ENCODE results near the gene DDC. TPM values are rescaled to one million over a fixed set of nuclear protein-coding genes. Genes with fewer than 3 reads are reported as not detected.

The DDC gene
- total RNA-seq, 1 experiment from 2014 or later = not detected

- TF ChIP-seq SP1 (IDR thresholded peaks at IDR 0.05; ENCODE audit: low read depth) (no peak), SIN3A (IDR thresholded peaks at IDR 0.05; ENCODE audit: low read depth) (no peak), EZH2phosphoT487 (IDR thresholded peaks at IDR 0.05; ENCODE audit: borderline replicate concordance) (no peak), TCF7L2 (IDR thresholded peaks at IDR 0.05; ENCODE audit: borderline replicate concordance, extremely low read depth, insufficient read depth, insufficient read length) (no peak), SRF (IDR thresholded peaks at IDR 0.05; ENCODE audit: low read depth) (no peak), CBX3 (IDR thresholded peaks at IDR 0.05; ENCODE audit: low read depth) (no peak), MAX (IDR thresholded peaks at IDR 0.05) (no peak), ZFX (IDR thresholded peaks at IDR 0.05) (no peak), ZNF274 (IDR thresholded peaks at IDR 0.05; ENCODE audit: low read depth, low read length) (no peak), FOSL1 (IDR thresholded peaks at IDR 0.05; ENCODE audit: low read depth) (no peak), RAD21 (IDR thresholded peaks at IDR 0.05; ENCODE audit: low read depth) (no peak), CTCF (IDR thresholded peaks at IDR 0.05 in 2 of 3, conservative IDR thresholded peaks at IDR 0.05 in 1 of 3; ENCODE audit: borderline replicate concordance in 1 of 3, insufficient read depth in 1 of 3, low read depth in 2 of 3, low read length in 2 of 3) (no peak), JUND (IDR thresholded peaks at IDR 0.05) (no peak)
- Histone ChIP-seq H3K36me3 (ENCODE audit: control insufficient read depth in 1 of 2, insufficient read depth in 2 of 2, low read length in 2 of 2) (no peaks in the 10 kb centered on the region), H4K20me1 (ENCODE audit: insufficient read depth) (no peaks in the 10 kb centered on the region), H3K4me3 (replicated peaks in 1 of 2; ENCODE audit: low read depth in 1 of 2, low read length in 2 of 2) (no peak overlapping the region), H3K79me2 (ENCODE audit: insufficient read depth, low read length) (no peaks in the 10 kb centered on the region), H3K4me2 (ENCODE audit: low read length) (no peak overlapping the region), H2AFZ (ENCODE audit: low read depth, low read length, poor library complexity, severe bottlenecking) (no peak overlapping the region), H3K27ac (ENCODE audit: low read depth, low read length) (no peak overlapping the region), H3K27me3 (ENCODE audit: insufficient read depth, low read length) (no peaks in the 10 kb centered on the region), H3K4me1 (ENCODE audit: control insufficient read depth in 1 of 2, insufficient read depth in 2 of 2, low read length in 2 of 2) (no peaks in the 10 kb centered on the region), H3K9me3 (ENCODE audit: control insufficient read depth in 1 of 2, insufficient read depth in 1 of 2, low read depth in 1 of 2, low read length in 2 of 2) (no peaks in the 10 kb centered on the region), H3K9me2 (ENCODE audit: insufficient read depth) (no peaks in the 10 kb centered on the region), H3K9ac (ENCODE audit: low read length) (no peak overlapping the region)
- no TSS peak for BruUV-seq (replicated peaks)
- ChIA-PET RAD21 (ENCODE audit: low non-redundant PET in 1 of 2, low total read pairs in 2 of 2, uncharacterized antibody in 2 of 2, unreplicated experiment in 2 of 2) (no interaction called here), POLR2A (no interaction called here), CTCF (no interaction called here)
- intact Hi-C loops (cut with micrococcal nuclease) = no loop called here
- DNase-seq (ENCODE audit: low read depth, low spot score) (no peak), ATAC-seq (no peak)
These were observed 43.1 kb upstream of the DDC start for GRCh38 chr7:50608196-50608906.

All from HCT116 (cell line).